ENCODE data around the gene PTPN14.

DNA sequence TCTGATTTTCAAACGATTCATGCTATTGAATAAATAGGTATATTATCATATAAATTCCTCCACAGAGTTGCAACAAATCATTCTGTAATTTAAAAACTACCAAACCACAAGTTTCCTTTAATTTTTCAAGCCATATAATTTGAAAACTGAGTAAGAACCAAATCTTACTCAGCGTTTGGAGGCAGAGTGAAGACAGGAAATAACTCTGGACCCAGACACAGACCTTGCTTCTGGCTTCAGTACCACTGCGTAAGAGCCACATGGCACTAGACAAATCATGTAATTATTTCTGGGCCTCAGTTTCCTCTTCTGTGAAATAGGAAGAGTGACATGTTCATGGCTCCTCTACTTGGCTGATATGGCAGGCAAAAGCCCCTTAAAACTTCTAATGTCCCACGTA lies 188.0 kb downstream of the PTPN14 start:
- TF ChIP-seq POLR2A (IDR thresholded peaks at IDR 0.05) (no peak), CTCF (IDR thresholded peaks at IDR 0.05) (no peak)

All from upper lobe of left lung (tissue), 4 donors.